ENCODE results near the gene EFNA3. TPM values are rescaled to one million over a fixed set of nuclear protein-coding genes. Genes with fewer than 3 reads are reported as not detected.
A peak's percentile ranks its signal among the peaks of the same experiment; 100 is the strongest.

EFNA3 gene
- total RNA-seq, 5 donors from 2014 or later (not counting 1 experiment from before 2014, with no cell fraction given) = 0.68 to 2.6 (median 2.3) TPM; not detected in 1

- no peak overlapping the region for H3K27ac ChIP-seq (ENCODE audit: low read length)
- ChIA-PET POLR2A (interaction anchor here in 1 of 2 donors (0.6 kb wide), 1 partner anchor 275 kb away, joined by 3 read pairs; no protein-coding TSS in a partner anchor), CTCF (interaction anchor here (0.6 to 2.0 kb wide), 9 partner anchors 39 to 81 kb away, joined by 3 to 29 read pairs (median 7); partner anchors contain the start of genes KRTCAP2 (in 2 of the 2) and TRIM46 (in 1 of the 2))
- H3K4me1 ChIP-seq (ENCODE audit: control insufficient read depth in 1 of 2, extremely low read depth in 1 of 2, insufficient read depth in 2 of 2, low read length in 2 of 2) = peaks cover 0 to 10% of the 10 kb centered on the region in 2 experiments
- Mint-ChIP-seq H3K9me3 (no peaks in the 10 kb centered on the region), H3K27me3 (peaks cover 4 to 7% of the 10 kb centered on the region in 2 donors), H3K4me3 (no peak overlapping the region), H3K27ac (no peak overlapping the region), H3K36me3 (no peaks in the 10 kb centered on the region), H3K4me1 (peaks cover 0 to 8% (median 5%) of the 10 kb centered on the region in 3 donors)
- no peak for ATAC-seq (replicated peaks in 1 of 4)
- no peaks in the 10 kb centered on the region for H3K36me3 ChIP-seq (ENCODE audit: control insufficient read depth in 2 of 2, extremely low read depth in 1 of 2, insufficient read depth in 1 of 2, low read length in 1 of 2)
- no peaks in the 10 kb centered on the region for H3K9me3 ChIP-seq
- no peak overlapping the region for H3K4me3 ChIP-seq (ENCODE audit: control insufficient read depth in 1 of 2, extremely low read depth in 1 of 2, low read length in 1 of 2)
- WGBS (ENCODE audit: insufficient coverage) = 86% methylated on average over 4 of the region's 6 CpGs
- peak in 1 of 35 experiments; percentile 5 for DNase-seq
- peaks cover 0 to 35% of the 10 kb centered on the region in 2 experiments for H3K27me3 ChIP-seq (replicated peaks in 1 of 2; ENCODE audit: control insufficient read depth in 2 of 2, extremely low read depth in 1 of 2, insufficient read depth in 2 of 2, low read length in 1 of 2)
These were observed 13.5 kb downstream of the EFNA3 start for GRCh38 chr1:155092131-155092530.

GRCh38 chr1:155092641-155093040, 14.0 kb downstream of the EFNA3 start:
- CTCF ChIA-PET = interaction anchor here in 1 of 2 donors (1.6 to 2.0 kb wide), 3 partner anchors 73 to 81 kb away, joined by 7 to 29 read pairs (median 21); partner anchors contain the start of genes KRTCAP2 and TRIM46
- H3K4me3 Mint-ChIP-seq = no peak overlapping the region

DNA sequence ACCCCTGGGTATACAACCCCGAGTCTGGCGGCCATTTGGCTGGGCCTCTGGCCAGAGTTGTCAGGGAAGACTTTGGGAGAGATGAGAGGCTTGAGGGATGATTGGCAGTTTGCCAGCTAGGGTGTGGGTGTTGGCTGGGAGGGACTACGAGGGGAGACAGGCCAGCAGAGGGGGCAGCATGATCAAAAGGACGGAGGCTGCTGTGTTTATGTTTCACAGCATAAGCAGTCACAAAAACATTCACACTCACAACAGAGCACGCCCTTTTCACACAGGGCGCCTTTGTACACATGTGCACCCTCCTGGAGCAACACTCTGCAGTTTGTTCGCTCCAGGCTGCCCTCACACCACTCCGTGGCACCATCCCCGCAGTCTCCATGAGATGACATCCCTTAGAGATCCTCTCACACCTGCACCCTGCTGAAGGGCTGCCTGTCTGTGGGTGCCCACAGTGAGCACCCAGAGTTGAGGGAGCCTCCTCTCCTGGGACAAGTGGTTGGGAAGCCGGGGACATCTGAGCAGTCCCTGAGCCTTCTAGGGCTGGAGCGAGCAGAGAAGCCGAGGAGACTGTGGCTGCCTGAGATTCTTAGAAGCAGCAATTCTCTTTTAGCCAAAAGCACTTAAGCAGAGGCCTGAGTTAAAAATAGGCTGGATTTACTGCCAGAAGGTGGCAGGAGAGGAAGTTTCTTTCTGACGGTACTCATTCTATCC, 15.4 kb downstream of the EFNA3 start:
- no peaks in the 10 kb centered on the region for H3K9me3 Mint-ChIP-seq
- POLR2A ChIA-PET = no interaction called here
- H3K27ac Mint-ChIP-seq = no peak overlapping the region
- H3K4me1 Mint-ChIP-seq = peaks cover 0 to 5% (median 5%) of the 10 kb centered on the region in 3 donors
- no peaks in the 10 kb centered on the region for H3K36me3 Mint-ChIP-seq
- H3K27me3 Mint-ChIP-seq = peaks cover 4 to 7% of the 10 kb centered on the region in 2 donors
- Histone ChIP-seq H3K36me3 (ENCODE audit: control insufficient read depth in 2 of 2, extremely low read depth in 1 of 2, insufficient read depth in 1 of 2, low read length in 1 of 2) (no peaks in the 10 kb centered on the region), H3K4me1 (ENCODE audit: control insufficient read depth in 1 of 2, extremely low read depth in 1 of 2, insufficient read depth in 2 of 2, low read length in 2 of 2) (peaks cover 0 to 10% of the 10 kb centered on the region in 2 experiments), H3K4me3 (ENCODE audit: control insufficient read depth in 1 of 2, extremely low read depth in 1 of 2, low read length in 1 of 2) (no peak overlapping the region), H3K27me3 (replicated peaks in 1 of 2; ENCODE audit: control insufficient read depth in 2 of 2, extremely low read depth in 1 of 2, insufficient read depth in 2 of 2, low read length in 1 of 2) (peaks cover 0 to 49% of the 10 kb centered on the region in 2 experiments), H3K9me3 (no peaks in the 10 kb centered on the region), H3K27ac (ENCODE audit: low read length) (no peak overlapping the region)
- DNase-seq (peak in 1 of 35 experiments; percentile 51), ATAC-seq (replicated peaks in 1 of 4) (peak in 3 of 4 experiments; percentile 38 to 67 (median 57))
- 67% methylated on average over 8 of the region's 13 CpGs for WGBS (ENCODE audit: insufficient coverage)
- H3K4me3 Mint-ChIP-seq = no peak overlapping the region
- CTCF ChIA-PET = interaction anchor here in 1 of 2 donors (1.4 kb wide), 1 partner anchor 9 kb away, joined by 4 read pairs; no protein-coding TSS in a partner anchor

More at GRCh38 chr1:155092641-155093040, 14.0 kb downstream of the EFNA3 start:
- no peak overlapping the region for H3K4me3 ChIP-seq (ENCODE audit: control insufficient read depth in 1 of 2, extremely low read depth in 1 of 2, low read length in 1 of 2)
- POLR2A ChIA-PET = no interaction called here
- H3K27ac ChIP-seq (ENCODE audit: low read length) = no peak overlapping the region
- DNase-seq (no peak), ATAC-seq (replicated peaks in 1 of 4) (no peak)
- no peaks in the 10 kb centered on the region for H3K9me3 ChIP-seq
- 98% methylated on average over 9 of the region's 12 CpGs for WGBS (ENCODE audit: insufficient coverage)
- peaks cover 0 to 37% of the 10 kb centered on the region in 2 experiments for H3K27me3 ChIP-seq (replicated peaks in 1 of 2; ENCODE audit: control insufficient read depth in 2 of 2, extremely low read depth in 1 of 2, insufficient read depth in 2 of 2, low read length in 1 of 2)
- peaks cover 0 to 10% of the 10 kb centered on the region in 2 experiments for H3K4me1 ChIP-seq (ENCODE audit: control insufficient read depth in 1 of 2, extremely low read depth in 1 of 2, insufficient read depth in 2 of 2, low read length in 2 of 2)
- peaks cover 0 to 6% (median 5%) of the 10 kb centered on the region in 3 donors for H3K4me1 Mint-ChIP-seq
- H3K9me3 Mint-ChIP-seq = no peaks in the 10 kb centered on the region
- H3K36me3 Mint-ChIP-seq = no peaks in the 10 kb centered on the region
- H3K36me3 ChIP-seq (ENCODE audit: control insufficient read depth in 2 of 2, extremely low read depth in 1 of 2, insufficient read depth in 1 of 2, low read length in 1 of 2) = no peaks in the 10 kb centered on the region
- peaks cover 4 to 7% of the 10 kb centered on the region in 2 donors for H3K27me3 Mint-ChIP-seq
- H3K27ac Mint-ChIP-seq = no peak overlapping the region

GRCh38 chr1:155094622-155094948, 15.9 kb downstream of the EFNA3 start:
- ATAC-seq (replicated peaks in 1 of 4) = no peak

DNA sequence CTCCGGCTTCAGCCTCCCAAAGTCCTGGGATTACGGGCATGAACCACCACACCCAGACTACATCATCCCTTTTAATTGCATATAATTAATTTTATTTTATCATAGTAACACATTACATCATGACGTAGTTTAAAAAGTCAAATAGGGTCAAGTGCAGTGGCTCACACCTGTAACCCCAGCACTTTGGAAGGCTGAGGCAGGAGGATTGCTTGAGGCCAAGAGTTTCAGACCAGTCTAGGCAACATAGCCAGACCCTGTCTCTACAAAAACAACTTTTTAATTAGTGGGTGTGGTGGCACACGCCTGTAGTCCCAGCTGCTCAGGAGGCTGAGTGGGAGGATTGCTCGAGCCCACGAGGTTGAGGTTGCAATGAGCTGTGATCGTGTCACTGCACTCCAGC, 20.7 kb downstream of the EFNA3 start:
- WGBS (ENCODE audit: insufficient coverage) = 44% methylated on average over 3 of the region's 7 CpGs
- Histone ChIP-seq H3K27me3 (replicated peaks in 1 of 2; ENCODE audit: control insufficient read depth in 2 of 2, extremely low read depth in 1 of 2, insufficient read depth in 2 of 2, low read length in 1 of 2) (peaks cover 0 to 30% of the 10 kb centered on the region in 2 experiments), H3K4me1 (ENCODE audit: control insufficient read depth in 1 of 2, extremely low read depth in 1 of 2, insufficient read depth in 2 of 2, low read length in 2 of 2) (no peaks in the 10 kb centered on the region), H3K9me3 (no peaks in the 10 kb centered on the region), H3K27ac (ENCODE audit: low read length) (no peak overlapping the region), H3K4me3 (ENCODE audit: control insufficient read depth in 1 of 2, extremely low read depth in 1 of 2, low read length in 1 of 2) (no peak overlapping the region), H3K36me3 (ENCODE audit: control insufficient read depth in 2 of 2, extremely low read depth in 1 of 2, insufficient read depth in 1 of 2, low read length in 1 of 2) (no peaks in the 10 kb centered on the region)
- ATAC-seq (replicated peaks in 1 of 4) (no peak), DNase-seq (no peak)
- no peaks in the 10 kb centered on the region for H3K36me3 Mint-ChIP-seq
- H3K9me3 Mint-ChIP-seq = no peaks in the 10 kb centered on the region
- H3K4me1 Mint-ChIP-seq = no peaks in the 10 kb centered on the region
- POLR2A ChIA-PET = interaction anchor here in 1 of 2 donors (0.7 kb wide), 1 partner anchor 1020 kb away, joined by 18 read pairs; no protein-coding TSS in a partner anchor
- no peak overlapping the region for H3K27ac Mint-ChIP-seq
- H3K27me3 Mint-ChIP-seq = peaks cover 7 to 9% of the 10 kb centered on the region in 2 donors
- H3K4me3 Mint-ChIP-seq = no peak overlapping the region
- CTCF ChIA-PET = interaction anchor here (0.6 kb wide), 2 partner anchors 52 to 425 kb away, joined by 3 read pairs; no protein-coding TSS in a partner anchor

More at GRCh38 chr1:155094622-155094948, 15.9 kb downstream of the EFNA3 start:
- CTCF ChIA-PET = interaction anchor here in 1 of 2 donors (1.1 to 1.4 kb wide), 2 partner anchors 9 to 73 kb away, joined by 4 to 5 read pairs; no protein-coding TSS in a partner anchor
- H3K27me3 ChIP-seq (replicated peaks in 1 of 2; ENCODE audit: control insufficient read depth in 2 of 2, extremely low read depth in 1 of 2, insufficient read depth in 2 of 2, low read length in 1 of 2) = peaks cover 0 to 54% of the 10 kb centered on the region in 2 experiments
- Mint-ChIP-seq H3K36me3 (no peaks in the 10 kb centered on the region), H3K4me3 (no peak overlapping the region), H3K4me1 (peaks cover 0 to 5% (median 5%) of the 10 kb centered on the region in 3 donors), H3K27ac (peak overlapping the region in 1 of 2 donors; percentile 8), H3K27me3 (peaks cover 4 to 7% of the 10 kb centered on the region in 2 donors), H3K9me3 (no peaks in the 10 kb centered on the region)
- POLR2A ChIA-PET = interaction anchor here in 1 of 2 donors (0.6 kb wide), 1 partner anchor 28 kb away, joined by 3 read pairs; no protein-coding TSS in a partner anchor
- H3K4me3 ChIP-seq (ENCODE audit: control insufficient read depth in 1 of 2, extremely low read depth in 1 of 2, low read length in 1 of 2) = no peak overlapping the region
- DNase-seq = no peak
- H3K36me3 ChIP-seq (ENCODE audit: control insufficient read depth in 2 of 2, extremely low read depth in 1 of 2, insufficient read depth in 1 of 2, low read length in 1 of 2) = no peaks in the 10 kb centered on the region
- H3K9me3 ChIP-seq = no peaks in the 10 kb centered on the region
- 80% methylated on average over 2 of the region's 2 CpGs for WGBS (ENCODE audit: insufficient coverage)
- no peak overlapping the region for H3K27ac ChIP-seq (ENCODE audit: low read length)
- H3K4me1 ChIP-seq (ENCODE audit: control insufficient read depth in 1 of 2, extremely low read depth in 1 of 2, insufficient read depth in 2 of 2, low read length in 2 of 2) = peaks cover 0 to 10% of the 10 kb centered on the region in 2 experiments

GRCh38 chr1:155103325-155103724, 24.7 kb downstream of the EFNA3 start:
- WGBS (ENCODE audit: insufficient coverage) = 93% methylated on average over 2 of the region's 9 CpGs
- H3K9me3 ChIP-seq = no peaks in the 10 kb centered on the region
- peaks cover 0 to 4% of the 10 kb centered on the region in 2 donors for H3K27me3 Mint-ChIP-seq
- no peaks in the 10 kb centered on the region for H3K36me3 Mint-ChIP-seq
- no peak overlapping the region for H3K4me3 ChIP-seq (ENCODE audit: control insufficient read depth in 1 of 2, extremely low read depth in 1 of 2, low read length in 1 of 2)
- DNase-seq (no peak), ATAC-seq (replicated peaks in 1 of 4) (no peak)
- no peaks in the 10 kb centered on the region for H3K9me3 Mint-ChIP-seq
- H3K4me1 ChIP-seq (ENCODE audit: control insufficient read depth in 1 of 2, extremely low read depth in 1 of 2, insufficient read depth in 2 of 2, low read length in 2 of 2) = no peaks in the 10 kb centered on the region
- no peaks in the 10 kb centered on the region for H3K4me1 Mint-ChIP-seq
- CTCF ChIA-PET = no interaction called here
- POLR2A ChIA-PET = no interaction called here
- H3K36me3 ChIP-seq (ENCODE audit: control insufficient read depth in 2 of 2, extremely low read depth in 1 of 2, insufficient read depth in 1 of 2, low read length in 1 of 2) = no peaks in the 10 kb centered on the region
- H3K27ac Mint-ChIP-seq = no peak overlapping the region
- H3K4me3 Mint-ChIP-seq = no peak overlapping the region
- H3K27me3 ChIP-seq (replicated peaks in 1 of 2; ENCODE audit: control insufficient read depth in 2 of 2, extremely low read depth in 1 of 2, insufficient read depth in 2 of 2, low read length in 1 of 2) = peaks cover 0 to 19% of the 10 kb centered on the region in 2 experiments
- no peak overlapping the region for H3K27ac ChIP-seq (ENCODE audit: low read length)
